Keratinocyte (primary cell): ENCODE results near the gene PRKD3. TPM values are rescaled to one million over a fixed set of nuclear protein-coding genes. Genes with fewer than 3 reads are reported as not detected.
"Not testable (repeated sequence)": the region's sequence is repeated elsewhere in the genome, so short reads cannot be mapped to it uniquely, and the experiment has no call there.

Source experiments
- DNase-seq: peaks from one replicate; pipeline ENCODE4 v3.0.0-alpha.2; 2011; ENCODE audit warnings: low read depth, missing footprints, low spot score
- FAIRE-seq: peaks from 2 replicates; lab custom pipeline; 2011; peaks lifted over from hg19 to GRCh38; lab: Jason Lieb, UNC
- H2AFZ ChIP-seq: 2 replicates; pipeline ENCODE4 v1.6.0; 2012; ENCODE audit warnings: low read length, control low read depth, inconsistent platforms; ENCODE audit not compliant: control insufficient read depth
- H3K27ac ChIP-seq: 2 replicates; pipeline ENCODE4 v1.5.1; 2011; ENCODE audit warnings: low read length; ENCODE audit not compliant: control insufficient read depth, insufficient read depth
- H3K27me3 ChIP-seq: 3 replicates; pipeline ENCODE4 v1.6.0; 2011; ENCODE audit warnings: low read length; ENCODE audit not compliant: control insufficient read depth, insufficient read depth; ENCODE audit errors: extremely low read depth
- H3K36me3 ChIP-seq, 2 experiments: 2 replicates in 1 of 2; 3 replicates in 1 of 2; pipeline ENCODE4 v1.5.1; 2011; ENCODE audit warnings: low read length in 2 of 2, mild to moderate bottlenecking in 1 of 2; ENCODE audit not compliant: control insufficient read depth in 2 of 2, insufficient read depth in 2 of 2; ENCODE audit errors: extremely low read depth in 1 of 2
- H3K4me1 ChIP-seq: 3 replicates; pipeline ENCODE4 v1.5.1; 2011; ENCODE audit warnings: low read length; ENCODE audit not compliant: control insufficient read depth, insufficient read depth; ENCODE audit errors: extremely low read depth
- H3K4me2 ChIP-seq: 3 replicates; pipeline ENCODE4 v1.6.0; 2011; ENCODE audit warnings: low read depth, low read length; ENCODE audit not compliant: control insufficient read depth, insufficient read depth; ENCODE audit errors: extremely low read depth
- H3K4me3 ChIP-seq, 3 experiments: fragments of 200-600 bp in 1 of 3; sonication (generic) in 1 of 3; 2 replicates in 2 of 3; 3 replicates in 1 of 3; pipeline ENCODE4 v1.5.1; 2011 to 2016; ENCODE audit warnings: low read length in 3 of 3, mild to moderate bottlenecking in 3 of 3, control low read depth in 2 of 3, inconsistent platforms in 1 of 3, low read depth in 1 of 3, mixed read lengths in 1 of 3, mixed run types in 1 of 3, moderate library complexity in 1 of 3; ENCODE audit not compliant: control insufficient read depth in 2 of 3, insufficient read depth in 2 of 3; ENCODE audit errors: extremely low read depth in 1 of 3
- H3K79me2 ChIP-seq: 2 replicates; pipeline ENCODE4 v1.6.0; 2012; ENCODE audit warnings: low read length; ENCODE audit not compliant: control insufficient read depth, insufficient read depth
- H3K9ac ChIP-seq: 3 replicates; pipeline ENCODE4 v1.6.0; 2011; ENCODE audit warnings: low read length; ENCODE audit not compliant: control insufficient read depth, insufficient read depth; ENCODE audit errors: extremely low read depth
- H3K9me1 ChIP-seq: 3 replicates; pipeline ENCODE4 v1.6.0; 2011; ENCODE audit warnings: low read length; ENCODE audit not compliant: control insufficient read depth, insufficient read depth; ENCODE audit errors: extremely low read depth
- H3K9me3 ChIP-seq: 2 replicates; pipeline ENCODE4 v1.5.1; 2012; ENCODE audit warnings: low read depth, low read length; ENCODE audit not compliant: control insufficient read depth
- H4K20me1 ChIP-seq: 3 replicates; pipeline ENCODE4 v1.6.0; 2011; ENCODE audit warnings: low read length; ENCODE audit not compliant: control insufficient read depth, insufficient read depth; ENCODE audit errors: extremely low read depth
- EZH2 ChIP-seq: IDR thresholded peaks from one replicate; pipeline ENCODE4 v1.6.1; 2012; ENCODE audit warnings: inconsistent platforms, mild to moderate bottlenecking, low read length, moderate library complexity
- dilution Hi-C: fragments of 300-500 bp; cut with MboI; formaldehyde crosslinking; loops from one replicate; pipeline ENCODE4 v1.7.0; 2020; ENCODE audit warnings: low sequenced_read_pairs; ENCODE audit not compliant: extremely low pct_ligation_motif_present
- polyA plus RNA-seq, 5 experiments: library from polyadenylated mRNA; depleted of rRNA in 3 of 5; stranded (reverse) in 3 of 5; stranded (forward) in 1 of 5; unstranded in 1 of 5; fragments of >200 nt; gene quantifications; 1 replicate in 1 of 5; 2 replicates in 3 of 5; 3 replicates in 1 of 5; pipeline versions ENCODE4 v1.2.1 to v1.2.3, GENCODE V29; 2011 to 2012; ENCODE audit warnings: missing spikeins in 2 of 5, low read depth in 1 of 5, low replicate concordance in 1 of 5
- TF ChIP-seq, protein P1 (sequence below), 3 experiments: IDR thresholded peaks in 1 of 3; conservative IDR thresholded peaks in 1 of 3; optimal IDR thresholded peaks in 1 of 3; 2 replicates in 2 of 3; 3 replicates in 1 of 3; pipeline versions ENCODE3 to v1.5.1; 2011; ENCODE audit warnings: low read length in 3 of 3, mild to moderate bottlenecking in 3 of 3, moderate library complexity in 2 of 3, control low read depth in 1 of 3, inconsistent platforms in 1 of 3; ENCODE audit not compliant: insufficient read depth in 2 of 3; ENCODE audit errors: extremely low read depth in 1 of 3

The PRKD3 gene
- polyA plus RNA-seq, 1 donor (not counting 4 experiments of a cell fraction or from before 2014, with no cell fraction given) = 25.4 TPM

DNA sequence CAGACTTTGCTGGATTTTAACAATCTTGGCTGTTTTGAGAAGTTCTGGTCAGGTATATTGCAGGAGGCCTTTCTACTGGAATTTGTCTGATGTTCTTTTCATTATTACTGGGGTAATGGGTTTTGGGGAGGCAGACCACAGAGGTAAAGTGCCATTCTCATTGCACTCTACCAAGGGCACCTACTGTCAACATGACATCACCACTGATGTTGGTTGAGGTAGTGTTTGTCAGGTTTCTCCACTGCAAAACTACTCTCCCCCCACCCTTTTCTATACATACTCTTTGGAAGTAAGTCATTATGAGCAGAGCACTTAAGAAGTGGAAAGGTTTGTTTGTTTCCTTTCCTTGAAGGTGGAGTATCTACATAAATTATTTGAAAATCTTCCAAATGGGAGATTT is 27.0 kb downstream of the PRKD3 start:
- TF ChIP-seq EZH2 = no peak
- TF ChIP-seq, protein P1, sequence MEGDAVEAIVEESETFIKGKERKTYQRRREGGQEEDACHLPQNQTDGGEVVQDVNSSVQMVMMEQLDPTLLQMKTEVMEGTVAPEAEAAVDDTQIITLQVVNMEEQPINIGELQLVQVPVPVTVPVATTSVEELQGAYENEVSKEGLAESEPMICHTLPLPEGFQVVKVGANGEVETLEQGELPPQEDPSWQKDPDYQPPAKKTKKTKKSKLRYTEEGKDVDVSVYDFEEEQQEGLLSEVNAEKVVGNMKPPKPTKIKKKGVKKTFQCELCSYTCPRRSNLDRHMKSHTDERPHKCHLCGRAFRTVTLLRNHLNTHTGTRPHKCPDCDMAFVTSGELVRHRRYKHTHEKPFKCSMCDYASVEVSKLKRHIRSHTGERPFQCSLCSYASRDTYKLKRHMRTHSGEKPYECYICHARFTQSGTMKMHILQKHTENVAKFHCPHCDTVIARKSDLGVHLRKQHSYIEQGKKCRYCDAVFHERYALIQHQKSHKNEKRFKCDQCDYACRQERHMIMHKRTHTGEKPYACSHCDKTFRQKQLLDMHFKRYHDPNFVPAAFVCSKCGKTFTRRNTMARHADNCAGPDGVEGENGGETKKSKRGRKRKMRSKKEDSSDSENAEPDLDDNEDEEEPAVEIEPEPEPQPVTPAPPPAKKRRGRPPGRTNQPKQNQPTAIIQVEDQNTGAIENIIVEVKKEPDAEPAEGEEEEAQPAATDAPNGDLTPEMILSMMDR (optimal IDR thresholded peaks at IDR 0.05 in 1 of 3, IDR thresholded peaks at IDR 0.05 in 1 of 3, conservative IDR thresholded peaks at IDR 0.05 in 1 of 3; ENCODE audit: extremely low read depth in 1 of 3, insufficient read depth in 2 of 3, low read length in 3 of 3) = no peak
- Histone ChIP-seq H3K9ac (no peak overlapping the region), H3K4me1 (peaks cover 12% of the 10 kb centered on the region), H2AFZ (no peak overlapping the region), H3K36me3 (peaks cover 0 to under 1% of the 10 kb centered on the region in 2 experiments), H3K4me2 (no peak overlapping the region), H3K9me3 (no peaks in the 10 kb centered on the region), H4K20me1 (no peaks in the 10 kb centered on the region), H3K27me3 (no peaks in the 10 kb centered on the region), H3K27ac (no peak overlapping the region), H3K4me3 (no peak overlapping the region), H3K9me1 (no peaks in the 10 kb centered on the region), H3K79me2 (peaks cover 47% of the 10 kb centered on the region)
- no peak for FAIRE-seq
- dilution Hi-C loops = no loop called here
- no peak for DNase-seq

DNA sequence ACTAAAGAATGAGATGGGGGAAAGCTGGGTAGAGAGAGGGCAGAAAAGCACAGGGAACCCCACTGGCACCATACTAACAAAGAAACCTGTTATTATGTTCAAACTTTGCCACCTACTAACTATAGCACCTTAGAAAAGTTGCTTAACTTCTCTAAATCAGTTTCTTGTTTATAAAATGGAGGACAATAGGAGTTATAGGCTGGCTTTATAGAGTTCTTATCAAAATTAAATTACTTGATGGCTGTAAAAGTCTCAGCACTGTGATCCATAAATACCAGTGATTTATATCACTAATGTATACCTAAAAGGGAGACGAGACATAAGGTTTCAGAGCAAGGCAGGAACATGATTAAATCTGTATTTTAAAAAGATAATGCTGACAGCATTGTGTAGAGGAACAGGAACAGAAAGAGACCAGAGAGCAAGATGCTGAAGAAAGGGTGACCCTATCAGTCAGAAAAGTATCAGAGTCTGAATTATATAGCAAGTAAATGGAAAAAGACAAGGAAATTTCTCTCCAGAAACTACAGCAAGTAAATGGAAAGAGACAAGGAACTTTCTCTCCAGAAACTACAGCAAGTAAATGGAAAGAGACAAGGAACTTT is 29.1 kb downstream of the PRKD3 start:
- Histone ChIP-seq H3K36me3 (peaks cover 2 to 3% of the 10 kb centered on the region in 2 experiments), H2AFZ (no peak overlapping the region), H3K9me3 (no peaks in the 10 kb centered on the region), H3K4me2 (no peak overlapping the region), H3K4me3 (no peak overlapping the region), H3K27me3 (no peaks in the 10 kb centered on the region), H4K20me1 (no peaks in the 10 kb centered on the region), H3K27ac (no peak overlapping the region), H3K4me1 (peaks cover 5% of the 10 kb centered on the region), H3K79me2 (peaks cover 40% of the 10 kb centered on the region), H3K9ac (no peak overlapping the region), H3K9me1 (no peaks in the 10 kb centered on the region)
- TF ChIP-seq, protein P1 (optimal IDR thresholded peaks at IDR 0.05 in 1 of 3, IDR thresholded peaks at IDR 0.05 in 1 of 3, conservative IDR thresholded peaks at IDR 0.05 in 1 of 3; ENCODE audit: extremely low read depth in 1 of 3, insufficient read depth in 2 of 3, low read length in 3 of 3) = no peak
- TF ChIP-seq EZH2 = no peak
- FAIRE-seq (no peak), DNase-seq (no peak)
- dilution Hi-C loops = no loop called here

DNA sequence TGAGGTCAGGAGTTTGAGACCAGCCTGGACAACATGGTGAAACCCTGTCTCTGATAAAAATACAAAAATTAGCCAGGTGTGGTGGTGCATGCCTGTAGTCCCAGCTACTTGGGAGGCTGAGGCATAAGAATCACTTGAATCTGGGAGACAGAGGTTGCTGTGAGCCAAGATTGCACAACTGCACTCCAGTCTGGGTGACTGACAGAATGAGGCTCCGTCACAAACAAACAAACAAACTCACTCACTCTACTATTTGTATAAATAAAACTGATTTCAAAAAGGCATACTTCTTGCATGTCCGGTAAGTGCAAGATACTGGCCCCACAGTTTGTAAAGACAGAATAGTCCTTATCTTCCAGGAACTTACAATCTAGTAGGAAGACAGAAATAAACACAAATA is 29.8 kb downstream of the PRKD3 start:
- FAIRE-seq, H3K27ac ChIP-seq, H3K9me3 ChIP-seq, H3K9me1 ChIP-seq, H3K4me3 ChIP-seq, H3K27me3 ChIP-seq, DNase-seq, H3K4me1 ChIP-seq, H4K20me1 ChIP-seq, H2AFZ ChIP-seq, H3K9ac ChIP-seq, H3K36me3 ChIP-seq, dilution Hi-C loops, H3K4me2 ChIP-seq: not testable (repeated sequence)
- H3K79me2 ChIP-seq = peaks cover 33% of the 10 kb centered on the region
